Lower leg skin (tissue), 3 donors: Measurements from ENCODE around the gene PLPPR5.

Experiments used
- CTCF ChIP-seq, 3 donors: fragments of 450-650 bp; IDR thresholded peaks; one replicate each; pipeline ENCODE4 v1.5.1; 2016; ENCODE audit warnings: antibody characterized with exemption in 3 of 3, mild to moderate bottlenecking in 3 of 3, moderate library complexity in 2 of 3
- POLR2A ChIP-seq, 2 donors: fragments of 450-650 bp; IDR thresholded peaks; one replicate each; pipeline ENCODE4 v1.6.1; 2016 to 2017; ENCODE audit warnings: antibody characterized with exemption in 2 of 2, mild to moderate bottlenecking in 1 of 2, moderate library complexity in 1 of 2

GRCh38 chr1:98849969-98850636 lies 154.6 kb downstream of the PLPPR5 start:
- TF ChIP-seq POLR2A (IDR thresholded peaks at IDR 0.05) (no peak), CTCF (IDR thresholded peaks at IDR 0.05) (no peak)
